GM21723 (cell line): ENCODE data around the gene CDKN1C.

Source experiments
- ATAC-seq: cut with Tn5 transposase; IDR thresholded peaks from one replicate; pipeline ENCODE4 v1.9.1; 2021; ENCODE audit warnings: mild to moderate bottlenecking, moderate library complexity; ENCODE audit not compliant: unreplicated experiment

Gene CDKN1C

GRCh38 chr11:2870460-2870859 lies 15.1 kb downstream of the CDKN1C start:
- ATAC-seq, result no peak

- ATAC-seq, result no peak
Observed at GRCh38 chr11:2869561-2870427, 15.8 kb downstream of the CDKN1C start.

- ATAC-seq, result no peak
Observed at GRCh38 chr11:2869134-2869526, 16.4 kb downstream of the CDKN1C start.

GRCh38 chr11:2868506-2869133 lies 17.0 kb downstream of the CDKN1C start:
- ATAC-seq, result no peak

- ATAC-seq, result no peak
Observed at GRCh38 chr11:2867722-2868505, 17.7 kb downstream of the CDKN1C start.

GRCh38 chr11:2867142-2867541 lies 18.4 kb downstream of the CDKN1C start:
- ATAC-seq, result no peak

GRCh38 chr11:2865922-2866577 lies 19.5 kb downstream of the CDKN1C start:
- no peak for ATAC-seq

GRCh38 chr11:2864901-2865300 lies 20.7 kb downstream of the CDKN1C start:
- ATAC-seq, result no peak

- no peak for ATAC-seq
Observed at GRCh38 chr11:2863276-2863618, 22.3 kb downstream of the CDKN1C start.

- ATAC-seq, result no peak
Observed at GRCh38 chr11:2862395-2863275, 22.9 kb downstream of the CDKN1C start.

- ATAC-seq, result no peak
Observed at GRCh38 chr11:2860636-2861035, 24.9 kb downstream of the CDKN1C start.

GRCh38 chr11:2859699-2860037 lies 25.9 kb downstream of the CDKN1C start:
- no peak for ATAC-seq

- ATAC-seq, result no peak
Observed at GRCh38 chr11:2858995-2859698, 26.4 kb downstream of the CDKN1C start.

- no peak for ATAC-seq
Observed at GRCh38 chr11:2857918-2858317, 27.7 kb downstream of the CDKN1C start.

- no peak for ATAC-seq
Observed at GRCh38 chr11:2857276-2857675, 28.3 kb downstream of the CDKN1C start.

GRCh38 chr11:2855162-2855561 lies 30.4 kb downstream of the CDKN1C start:
- ATAC-seq, result no peak

- ATAC-seq, result no peak
Observed at GRCh38 chr11:2853997-2854560, 31.5 kb downstream of the CDKN1C start.

- no peak for ATAC-seq
Observed at GRCh38 chr11:2853401-2853800, 32.2 kb downstream of the CDKN1C start.

- ATAC-seq, result no peak
Observed at GRCh38 chr11:2849994-2850770, 35.4 kb downstream of the CDKN1C start.
